Measurements from ENCODE around the gene ALDH3A2.
A peak's percentile ranks its signal among the peaks of the same experiment; 100 is the strongest.

ALDH3A2 gene

GRCh38 chr17:19717031-19717360, 68.4 kb downstream of the ALDH3A2 start:
- DNase-seq: no peak

GRCh38 chr17:19717411-19717908, 68.9 kb downstream of the ALDH3A2 start:
- no peak for DNase-seq

GRCh38 chr17:19718041-19718612, 69.6 kb downstream of the ALDH3A2 start:
- DNase-seq: no peak

- no peak for DNase-seq
These were observed 70.2 kb downstream of the ALDH3A2 start for GRCh38 chr17:19718613-19719354.

- no peak for DNase-seq
These were observed 71.0 kb downstream of the ALDH3A2 start for GRCh38 chr17:19719355-19720209.

DNA sequence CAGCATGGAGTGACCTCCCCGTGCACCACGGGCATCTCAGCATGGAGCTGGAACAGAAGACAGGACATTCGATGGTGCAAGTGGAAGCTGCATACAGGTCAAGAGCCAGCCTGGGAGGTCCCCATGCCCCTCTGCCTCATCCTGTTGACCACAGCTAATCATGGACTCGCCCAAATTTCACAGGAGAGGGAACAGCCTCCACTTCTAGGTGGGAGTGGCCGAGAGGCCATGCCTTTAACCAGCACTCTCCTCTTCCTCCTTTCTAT, 71.6 kb downstream of the ALDH3A2 start:
- DNase-seq: no peak

DNA sequence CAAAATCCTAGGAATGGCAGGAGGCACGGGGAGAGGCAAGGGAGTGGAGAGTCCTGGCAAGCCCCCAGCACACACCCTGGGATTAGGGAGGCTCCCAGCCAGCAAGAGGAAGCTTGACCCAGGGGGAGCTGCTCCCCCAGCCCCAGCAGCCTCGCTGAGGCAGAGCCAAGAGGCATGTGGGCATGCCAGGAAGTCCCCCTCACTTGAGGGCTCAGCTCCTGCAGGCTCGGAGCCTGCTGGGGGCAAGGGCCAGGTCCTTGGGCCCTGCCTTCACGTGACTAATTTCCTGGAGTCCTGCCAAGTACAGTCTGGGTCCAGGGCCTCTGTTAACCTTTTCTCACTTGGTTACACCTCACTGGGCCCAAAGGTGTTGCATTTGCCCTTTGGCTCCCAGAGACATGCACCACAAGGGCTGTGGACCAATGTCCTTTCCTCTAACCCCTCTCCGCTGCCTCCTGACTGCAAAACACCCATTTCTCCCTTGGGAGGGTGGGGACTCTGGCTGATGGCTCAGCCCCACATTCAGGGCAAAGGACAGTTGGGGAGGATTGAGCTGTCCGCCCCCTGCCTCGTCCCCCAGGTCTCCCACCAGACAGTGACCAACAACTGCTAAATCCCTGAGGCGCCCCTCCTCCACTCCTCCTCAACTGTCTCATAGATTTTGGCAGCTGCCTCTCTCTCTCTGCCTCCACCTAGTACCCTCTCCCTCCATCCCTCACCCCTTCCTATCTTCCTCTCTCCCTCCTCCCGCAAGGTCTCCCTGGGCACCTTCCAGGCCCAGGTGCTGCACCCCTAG, 72.3 kb downstream of the ALDH3A2 start:
- no peak for DNase-seq

- DNase-seq: no peak
These were observed 75.4 kb downstream of the ALDH3A2 start for GRCh38 chr17:19723964-19724363.

DNA sequence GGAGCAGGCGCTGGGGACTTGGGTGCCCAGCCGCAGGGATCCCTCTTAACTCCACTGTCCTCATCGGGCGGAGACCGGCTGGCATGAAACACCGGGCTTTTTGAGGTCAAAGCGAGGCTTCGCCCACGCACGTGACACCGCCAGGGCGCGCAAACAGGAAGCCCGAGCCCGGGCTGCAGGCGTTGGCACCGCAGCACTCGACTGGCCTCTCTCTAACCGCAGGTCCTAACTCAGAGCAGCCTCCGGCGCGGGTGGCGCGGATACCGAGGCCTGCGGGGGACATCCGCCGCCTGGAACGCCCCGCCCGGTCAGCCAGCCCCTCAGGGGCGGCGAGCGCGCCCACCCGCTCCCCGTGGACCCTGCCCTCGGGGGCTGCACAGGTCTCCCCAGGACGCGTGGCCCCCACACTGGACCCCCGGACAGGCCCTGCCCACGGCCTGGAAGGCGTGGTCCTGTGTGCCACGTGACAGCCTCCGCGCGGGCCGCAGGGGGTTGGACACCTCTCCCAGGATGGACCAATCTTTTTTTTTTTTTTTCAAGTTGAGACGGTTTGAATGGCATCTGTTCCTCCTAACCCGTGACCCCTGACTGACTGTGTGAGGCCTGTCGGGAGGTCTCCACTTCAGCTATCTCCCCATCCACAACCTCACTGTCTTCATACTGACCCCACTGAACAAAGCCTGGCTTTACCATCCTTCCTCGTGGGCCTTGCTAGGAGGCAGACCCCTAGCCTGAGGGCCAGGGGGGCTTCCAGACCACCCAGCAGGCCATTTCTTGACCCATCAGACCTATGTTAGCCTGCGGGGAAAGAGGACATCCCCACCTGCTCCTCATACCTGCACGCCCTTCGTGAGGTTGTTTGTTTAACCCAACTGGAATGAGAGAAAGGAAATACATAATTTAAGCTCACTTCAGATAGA, 76.2 kb downstream of the ALDH3A2 start:
- peak; percentile 73 for DNase-seq

GRCh38 chr17:19725486-19725885, 76.9 kb downstream of the ALDH3A2 start:
- DNase-seq: peak; percentile 16

DNA sequence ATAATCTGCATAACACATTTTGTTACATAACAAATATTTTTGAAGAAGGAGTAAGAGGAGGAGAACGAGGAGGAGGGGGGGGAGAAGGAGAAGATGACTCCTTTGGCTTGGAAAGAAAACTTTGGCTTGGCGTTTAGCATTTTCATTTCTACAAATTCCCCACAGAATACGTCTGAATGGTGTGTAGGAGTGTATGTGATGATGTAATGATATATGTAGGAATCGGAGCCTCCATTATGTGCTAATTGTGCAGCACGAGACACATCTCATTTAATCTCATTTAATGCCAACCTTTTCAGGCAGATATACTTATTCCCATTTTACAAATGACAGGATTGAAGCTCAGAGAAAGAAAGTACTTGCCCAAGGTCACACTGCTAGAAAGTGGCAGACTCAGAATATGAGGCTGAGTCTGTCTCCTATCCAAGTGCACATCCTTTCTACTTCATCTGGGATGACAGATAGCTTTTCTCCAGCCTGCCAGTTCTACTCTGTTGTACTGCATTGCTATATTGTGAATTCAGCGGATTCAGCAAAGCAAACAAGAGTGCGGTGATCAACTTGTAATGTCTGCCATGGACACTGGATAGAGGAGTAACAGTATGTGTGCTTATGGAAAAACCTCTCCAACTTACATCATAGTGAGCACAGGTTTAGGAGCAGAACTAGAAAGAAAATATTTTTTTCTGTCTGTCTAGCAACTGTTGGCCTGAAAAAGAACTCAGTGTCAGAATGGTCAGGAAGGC, 78.3 kb downstream of the ALDH3A2 start:
- DNase-seq: no peak

Measured in CD4-positive, alpha-beta T cell treated with Interferon gamma for 1 hour (primary cell).